Skin epidermis (tissue), 12 donors: ENCODE measurements around the gene UBE2R2.
"Not testable (repeated sequence)": the region's sequence is repeated elsewhere in the genome, so short reads cannot be mapped to it uniquely, and the experiment has no call there.

Source experiments
- H3K27ac ChIP-seq, 21 experiments: fragments of 200-600 bp; sonication (generic) in 11 of 21; one replicate each; pipeline ENCODE4 v1.5.0; 2020; ENCODE audit warnings: mild to moderate bottlenecking in 3 of 21, inconsistent platforms in 2 of 21, moderate library complexity in 2 of 21
- H3K4me3 ChIP-seq, 7 experiments: fragments of 200-600 bp; sonication (generic) in 2 of 7; one replicate each; pipeline ENCODE4 v1.5.0; 2020; ENCODE audit warnings: inconsistent platforms in 2 of 7, mild to moderate bottlenecking in 2 of 7, moderate library complexity in 1 of 7

The UBE2R2 gene

GRCh38 chr9:33816327-33817252 is at the start of gene UBE2R2:
UBE2R2 (plus strand) TSS chr9:33817160; CDS start chr9:33817758, 598 bp downstream.
- Histone ChIP-seq H3K27ac (peak within 1 kb of the TSS; percentile 92 to 100 (median 99)), H3K4me3 (peak within 1 kb of the TSS; percentile 73 to 96 (median 88))

- H3K27ac ChIP-seq = peak overlapping the region in 17 of 21 experiments; percentile 26 to 78 (median 67)
- not testable (repeated sequence) for H3K4me3 ChIP-seq
These were observed 46.6 kb upstream of the UBE2R2 start for GRCh38 chr9:33770156-33770880.

- not testable (repeated sequence) for H3K4me3 ChIP-seq
- peak overlapping the region in 4 of 21 experiments; percentile 24 to 40 (median 32) for H3K27ac ChIP-seq
These were observed 43.8 kb upstream of the UBE2R2 start for GRCh38 chr9:33773135-33773534.

- H3K4me3 ChIP-seq = not testable (repeated sequence)
- H3K27ac ChIP-seq = peak overlapping the region in 3 of 21 experiments; percentile 5 to 44 (median 24)
These were observed 42.8 kb upstream of the UBE2R2 start for GRCh38 chr9:33774074-33774659.

GRCh38 chr9:33776578-33776977 is 40.4 kb upstream of the UBE2R2 start:
- Histone ChIP-seq H3K4me3 (no peak overlapping the region), H3K27ac (no peak overlapping the region)

- Histone ChIP-seq H3K27ac (no peak overlapping the region), H3K4me3 (no peak overlapping the region)
These were observed 38.1 kb upstream of the UBE2R2 start for GRCh38 chr9:33778700-33779351.

- Histone ChIP-seq H3K4me3 (no peak overlapping the region), H3K27ac (no peak overlapping the region)
These were observed 36.7 kb upstream of the UBE2R2 start for GRCh38 chr9:33780276-33780675.

- no peak overlapping the region for H3K27ac ChIP-seq
- no peak overlapping the region for H3K4me3 ChIP-seq
These were observed 35.2 kb upstream of the UBE2R2 start for GRCh38 chr9:33781736-33782135.

- Histone ChIP-seq H3K27ac (no peak overlapping the region), H3K4me3 (no peak overlapping the region)
These were observed 34.4 kb upstream of the UBE2R2 start for GRCh38 chr9:33782395-33783152.

GRCh38 chr9:33785914-33786313 is 31.0 kb upstream of the UBE2R2 start:
- H3K27ac ChIP-seq = no peak overlapping the region

GRCh38 chr9:33786681-33787080 is 30.3 kb upstream of the UBE2R2 start:
- Histone ChIP-seq H3K27ac (no peak overlapping the region), H3K4me3 (no peak overlapping the region)

More at GRCh38 chr9:33785914-33786313, 31.0 kb upstream of the UBE2R2 start:
- H3K4me3 ChIP-seq = no peak overlapping the region

- no peak overlapping the region for H3K27ac ChIP-seq
- H3K4me3 ChIP-seq = no peak overlapping the region
These were observed 29.1 kb upstream of the UBE2R2 start for GRCh38 chr9:33787839-33788238.

- H3K27ac ChIP-seq, H3K4me3 ChIP-seq: not testable (repeated sequence)
These were observed 27.5 kb upstream of the UBE2R2 start for GRCh38 chr9:33789429-33789828.

GRCh38 chr9:33791117-33791516 is 25.8 kb upstream of the UBE2R2 start:
- no peak overlapping the region for H3K4me3 ChIP-seq
- no peak overlapping the region for H3K27ac ChIP-seq

- H3K4me3 ChIP-seq, H3K27ac ChIP-seq: not testable (repeated sequence)
These were observed 23.5 kb upstream of the UBE2R2 start for GRCh38 chr9:33793496-33793895.

- H3K4me3 ChIP-seq = no peak overlapping the region
- H3K27ac ChIP-seq = no peak overlapping the region
These were observed 22.4 kb upstream of the UBE2R2 start for GRCh38 chr9:33794560-33794959.

GRCh38 chr9:33795281-33795680 is 21.7 kb upstream of the UBE2R2 start, which contains the start of gene PRSS3:
PRSS3 (plus strand) TSS chr9:33795561; CDS start chr9:33795574, 13 bp downstream.
- no peak within 1 kb of the TSS for H3K4me3 ChIP-seq
- H3K27ac ChIP-seq = no peak within 1 kb of the TSS

GRCh38 chr9:33795819-33796218 is 21.1 kb upstream of the UBE2R2 start:
- Histone ChIP-seq H3K4me3 (no peak overlapping the region), H3K27ac (no peak overlapping the region)

GRCh38 chr9:33796679-33797078 is 20.3 kb upstream of the UBE2R2 start:
- not testable (repeated sequence) for H3K4me3 ChIP-seq, H3K27ac ChIP-seq
